Esophagus squamous epithelium (tissue), 5 donors: ENCODE data around the gene PGBD4. TPM values are rescaled to one million over a fixed set of nuclear protein-coding genes. Genes with fewer than 3 reads are reported as not detected.

ENCODE experiments used
- DNase-seq: peaks from one replicate; lab custom pipeline; 2025; lab: John Stamatoyannopoulos, UW
- H3K27ac ChIP-seq, 4 donors: fragments of 200-600 bp; sonication (generic); one replicate each; pipeline ENCODE4 v1.5.1; 2016 to 2019; ENCODE audit warnings: mild to moderate bottlenecking in 1 of 4
- H3K27me3 ChIP-seq, 4 donors: fragments of 200-600 bp; sonication (generic); 1 replicate in 3 of 4; 2 replicates in 1 of 4; pipeline versions ENCODE4 v1.5.1 to v1.6.0; 2017 to 2021; ENCODE audit warnings: antibody characterized with exemption in 1 of 4
- H3K36me3 ChIP-seq, 3 donors: fragments of 200-600 bp; sonication (generic); one replicate each; pipeline ENCODE4 v1.5.1; 2016 to 2019
- H3K4me1 ChIP-seq, 3 donors: fragments of 200-600 bp; sonication (generic); one replicate each; pipeline ENCODE4 v1.5.1; 2017 to 2019
- H3K4me3 ChIP-seq, 4 donors: fragments of 200-600 bp; sonication (generic); 1 replicate in 3 of 4; 2 replicates in 1 of 4; pipeline ENCODE4 v1.5.1; 2016 to 2019; ENCODE audit warnings: mild to moderate bottlenecking in 2 of 4, moderate library complexity in 1 of 4
- H3K9me3 ChIP-seq, 3 donors: fragments of 200-600 bp; sonication (generic); one replicate each; pipeline ENCODE4 v1.5.1; 2016 to 2019
- CTCF ChIP-seq, 6 experiments: fragments of 450-650 bp in 4 of 6; fragments of 200-600 bp in 2 of 6; sonication (generic) in 2 of 6; IDR thresholded peaks; one replicate each; pipeline ENCODE4 v1.5.1; 2016 to 2019; ENCODE audit warnings: antibody characterized with exemption in 6 of 6, mild to moderate bottlenecking in 4 of 6, moderate library complexity in 4 of 6
- POLR2A ChIP-seq, 4 donors: fragments of 450-650 bp; IDR thresholded peaks; one replicate each; pipeline ENCODE4 v1.6.1; 2017; ENCODE audit warnings: antibody characterized with exemption in 4 of 4, mild to moderate bottlenecking in 4 of 4, moderate library complexity in 3 of 4
- WGBS, 2 donors: methylation state at CpG; one replicate each; pipeline ENCODE4 v1.1.5; 2018; 5-methylcytosine and 5-hydroxymethylcytosine counted together
- intact Hi-C: fragments of 100-400 bp; cut with DNase I; formaldehyde crosslinking; loops from one replicate; pipeline ENCODE4 v1.15.0; 2022
- total RNA-seq, 4 donors: library from RNA; depleted of rRNA; stranded (reverse); fragments of >200 nt; gene quantifications; one replicate each; pipeline ENCODE4 v1.1.0, GENCODE V29; 2016
- donor health status: DM: yes; HTN: yes; CAD: no.

PGBD4 gene
- 1 to 10 TPM in 2 of 4 donors, under 1 TPM in 2; 0.70 to 1.7 (median 0.98) TPM for total RNA-seq

GRCh38 chr15:34101366-34102174, at the start of gene PGBD4, which contains the start of gene EMC7:
Gene PGBD4, plus strand, starts transcription at chr15:34102083. Its CDS starts 449 bp downstream, at chr15:34102532.
Gene EMC7, minus strand, starts transcription at chr15:34101862. Its CDS starts 23 bp downstream, at chr15:34101839.
- Histone ChIP-seq H3K4me1 (peaks cover 10 to 42% (median 13%) of the 10 kb centered on the region in 3 donors), H3K4me3 (peak within 1 kb of the TSS; percentile 76 to 97 (median 94)), H3K27me3 (no peaks in the 10 kb centered on the region), H3K27ac (peak within 1 kb of the TSS; percentile 87 to 94 (median 92)), H3K36me3 (peaks cover 0 to under 1% (median 0%) of the 10 kb centered on the region in 3 donors), H3K9me3 (no peaks in the 10 kb centered on the region)
- 0 to 3% methylated on average over 14 to 29 of the region's 48 CpGs for WGBS, 2 donors
- peak; percentile 89 for DNase-seq
- peak in 3 of 4 donors; percentile 24 to 85 (median 80) for TF ChIP-seq POLR2A (IDR thresholded peaks at IDR 0.05)
- no peak for TF ChIP-seq CTCF (IDR thresholded peaks at IDR 0.05)
- intact Hi-C loops = loop anchor here (10.0 kb wide), 1 partner anchor 113 kb away; the partner anchor contains the start of gene KATNBL1

GRCh38 chr15:34054081-34054707, 47.7 kb upstream of the PGBD4 start:
- TF ChIP-seq CTCF (IDR thresholded peaks at IDR 0.05) (no peak), POLR2A (IDR thresholded peaks at IDR 0.05) (no peak)
- H3K27me3 ChIP-seq = no peaks in the 10 kb centered on the region
- intact Hi-C loops = no loop called here
- peaks cover 0 to 17% (median 16%) of the 10 kb centered on the region in 3 donors for H3K9me3 ChIP-seq
- DNase-seq = no peak
- 95 to 96% methylated on average over 3 of the region's 3 CpGs for WGBS, 2 donors
- H3K27ac ChIP-seq = no peak overlapping the region
- no peaks in the 10 kb centered on the region for H3K4me1 ChIP-seq
- H3K4me3 ChIP-seq = no peak overlapping the region
- no peaks in the 10 kb centered on the region for H3K36me3 ChIP-seq

- H3K36me3 ChIP-seq = no peaks in the 10 kb centered on the region
- TF ChIP-seq CTCF (IDR thresholded peaks at IDR 0.05) (no peak), POLR2A (IDR thresholded peaks at IDR 0.05) (no peak)
- intact Hi-C loops = no loop called here
- H3K27ac ChIP-seq = no peak overlapping the region
- 64 to 67% methylated on average over 3 of the region's 3 CpGs for WGBS, 2 donors
- peaks cover 0 to 4% (median 3%) of the 10 kb centered on the region in 3 donors for H3K9me3 ChIP-seq
- no peaks in the 10 kb centered on the region for H3K27me3 ChIP-seq
- no peaks in the 10 kb centered on the region for H3K4me1 ChIP-seq
- no peak for DNase-seq
- no peak overlapping the region for H3K4me3 ChIP-seq
Observed at GRCh38 chr15:34055868-34056595, 45.9 kb upstream of the PGBD4 start.

- Histone ChIP-seq H3K27ac (no peak overlapping the region), H3K36me3 (no peaks in the 10 kb centered on the region), H3K4me1 (peaks cover 0 to 3% (median 0%) of the 10 kb centered on the region in 3 donors), H3K27me3 (no peaks in the 10 kb centered on the region), H3K4me3 (no peak overlapping the region), H3K9me3 (no peaks in the 10 kb centered on the region)
- TF ChIP-seq POLR2A (IDR thresholded peaks at IDR 0.05) = no peak
- TF ChIP-seq CTCF (IDR thresholded peaks at IDR 0.05) = no peak
- intact Hi-C loops = no loop called here
- no peak for DNase-seq
- 82 to 89% methylated on average over 5 of the region's 5 CpGs for whole genome bisulfite sequencing, 2 donors
Observed at GRCh38 chr15:34056911-34057310, 45.0 kb upstream of the PGBD4 start.
